ENCODE measurements around the gene NTM.

Gene NTM

DNA sequence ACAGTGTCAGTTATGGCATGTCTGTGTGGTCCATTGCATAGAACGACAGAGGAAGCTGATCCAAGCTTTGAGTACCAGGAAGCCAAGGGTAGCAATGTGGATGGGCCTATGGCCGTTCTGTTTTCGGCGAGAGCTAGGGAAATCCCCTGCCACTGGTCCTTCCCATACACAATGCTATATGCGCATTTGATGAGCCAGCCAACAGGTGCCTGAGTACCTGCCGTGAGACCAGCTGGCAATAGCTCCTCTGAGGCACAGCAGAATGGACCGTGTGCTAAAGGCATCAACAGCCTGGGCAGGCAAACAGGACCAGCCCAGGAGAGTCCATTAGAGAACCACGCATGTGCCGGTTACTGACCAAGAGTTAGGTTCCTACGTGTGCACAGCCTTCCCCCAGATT, 753.0 kb downstream of the NTM start:
- no peak for DNase-seq (ENCODE audit: low read depth in 1 of 2, low spot score in 1 of 2)

DNA sequence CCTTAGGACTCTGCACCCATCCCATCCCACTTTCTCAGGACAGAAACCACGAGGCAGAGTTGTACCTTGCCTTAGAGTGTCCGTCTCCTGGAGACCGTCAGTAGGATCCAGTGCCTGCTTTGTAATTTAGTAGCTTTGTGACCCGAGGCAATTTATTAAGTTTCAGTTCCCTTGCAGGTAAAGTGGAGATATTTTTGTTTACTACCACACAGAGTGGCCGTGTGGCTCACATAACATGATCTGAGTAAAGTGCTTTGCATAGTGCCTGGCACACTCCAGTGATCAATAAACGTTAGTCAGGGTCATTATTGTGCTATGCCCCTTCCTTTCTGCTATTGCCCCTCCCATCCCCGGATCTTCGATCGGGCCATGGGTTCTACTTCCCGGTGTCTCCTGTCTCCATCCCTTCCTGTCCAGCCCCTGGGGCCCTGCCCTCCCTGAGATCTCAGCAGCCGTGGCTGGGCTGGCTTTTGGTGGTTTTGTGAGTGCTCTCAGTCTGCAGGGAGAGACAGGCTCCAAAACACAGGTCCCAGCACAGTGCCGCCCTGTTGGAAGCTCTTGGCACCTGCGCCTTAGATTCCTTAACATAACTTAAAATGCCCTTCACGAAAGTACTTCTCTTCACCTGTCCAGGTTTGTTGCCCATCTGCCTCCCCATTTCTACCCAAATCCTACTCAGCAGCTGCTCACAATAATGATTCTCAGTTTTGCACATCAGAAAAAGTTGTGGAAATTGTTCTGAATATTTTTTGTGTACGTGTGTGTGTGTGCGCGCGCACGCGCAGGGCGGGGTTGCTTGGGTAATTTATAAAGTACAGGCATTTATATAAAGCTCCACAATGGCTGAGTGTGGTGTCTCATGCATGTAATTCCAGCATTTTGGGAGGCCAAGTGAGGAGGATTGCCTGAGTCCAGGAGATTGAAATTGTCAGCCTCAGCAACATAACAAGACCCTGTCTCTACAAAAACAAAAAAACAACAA, 753.7 kb downstream of the NTM start:
- no peak for DNase-seq (ENCODE audit: low read depth in 1 of 2, low spot score in 1 of 2)

DNA sequence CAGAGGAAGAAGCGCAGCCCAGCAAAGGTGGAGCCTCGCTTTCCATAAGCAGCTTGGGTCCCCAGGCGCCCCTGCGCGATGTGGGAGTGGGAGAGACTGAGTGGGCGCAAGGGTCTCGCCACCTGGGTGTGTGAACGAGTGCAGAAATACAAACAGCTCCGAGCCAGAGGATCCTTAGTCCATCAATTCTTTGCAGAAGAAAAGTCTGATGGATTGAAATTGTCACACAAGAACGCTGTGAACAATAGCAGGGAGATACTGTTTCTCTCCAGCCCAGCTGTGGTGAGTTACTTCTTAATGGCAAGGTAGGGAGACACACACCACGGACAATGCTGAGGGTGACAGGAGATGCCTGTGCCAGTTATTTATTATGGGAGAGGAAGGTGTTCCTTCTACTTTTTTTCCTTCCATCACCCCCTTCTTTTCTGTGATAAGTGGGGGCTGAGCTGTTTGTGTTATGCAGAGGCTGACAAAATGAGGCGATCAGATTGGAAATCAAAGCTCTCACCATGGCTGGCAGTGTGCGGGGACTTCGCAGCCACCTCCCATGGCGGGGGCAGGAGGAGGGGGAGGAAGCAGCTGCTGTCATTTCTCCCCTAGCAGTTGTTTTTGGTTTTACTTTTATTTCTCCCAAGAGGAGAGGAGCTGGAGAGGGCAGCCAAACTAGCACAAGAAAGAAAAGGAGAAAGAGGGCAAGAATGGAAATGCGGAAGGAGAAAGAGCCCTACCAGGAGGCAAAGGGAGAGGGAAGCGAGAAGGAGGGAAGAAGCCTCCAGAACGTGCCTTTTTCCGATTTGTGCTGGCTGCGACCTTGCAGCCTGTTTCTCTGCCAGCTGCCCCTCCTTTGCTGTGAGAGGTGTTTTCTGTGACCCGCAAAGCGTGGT, 755.8 kb downstream of the NTM start:
- DNase-seq (ENCODE audit: low read depth in 1 of 2, low spot score in 1 of 2), result no peak

- DNase-seq (ENCODE audit: low read depth in 1 of 2, low spot score in 1 of 2), result no peak
Measured at GRCh38 chr11:132126973-132127899, 756.8 kb downstream of the NTM start.

GRCh38 chr11:132127900-132128288, 757.5 kb downstream of the NTM start:
- DNase-seq (ENCODE audit: low read depth in 1 of 2, low spot score in 1 of 2), result no peak

- DNase-seq (ENCODE audit: low read depth in 1 of 2, low spot score in 1 of 2), result no peak
Measured at GRCh38 chr11:132131047-132131446, 760.6 kb downstream of the NTM start.

DNA sequence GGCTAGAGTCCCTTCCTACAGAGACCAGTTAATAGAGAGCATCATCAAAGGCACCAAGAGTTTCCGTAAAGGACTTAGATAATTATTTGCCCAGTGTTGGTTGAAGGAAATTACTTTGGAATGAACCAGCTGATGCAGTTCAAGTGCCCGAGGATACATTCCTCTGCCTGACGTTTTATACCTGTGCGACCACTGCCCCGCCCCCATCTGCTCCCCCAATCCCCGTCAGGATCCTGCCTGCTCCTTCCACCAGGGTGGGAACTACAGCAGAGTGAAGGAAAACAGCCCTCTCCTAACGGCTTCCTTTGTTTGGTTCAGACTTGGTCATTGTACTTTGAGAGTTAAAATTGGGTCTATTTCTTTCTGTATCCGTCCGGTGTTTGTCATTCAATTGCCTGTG, 761.5 kb downstream of the NTM start:
- no peak for DNase-seq (ENCODE audit: low read depth in 1 of 2, low spot score in 1 of 2)

GRCh38 chr11:132134322-132134721, 763.9 kb downstream of the NTM start:
- no peak for DNase-seq (ENCODE audit: low read depth in 1 of 2, low spot score in 1 of 2)

- DNase-seq (ENCODE audit: low read depth in 1 of 2, low spot score in 1 of 2), result no peak
Measured at GRCh38 chr11:132137289-132137980, 767.0 kb downstream of the NTM start.

GRCh38 chr11:132137981-132138313, 767.5 kb downstream of the NTM start:
- DNase-seq (ENCODE audit: low read depth in 1 of 2, low spot score in 1 of 2), result no peak

- DNase-seq (ENCODE audit: low read depth in 1 of 2, low spot score in 1 of 2), result no peak
Measured at GRCh38 chr11:132139181-132139580, 768.8 kb downstream of the NTM start.

GRCh38 chr11:132140056-132140455, 769.6 kb downstream of the NTM start:
- DNase-seq (ENCODE audit: low read depth in 1 of 2, low spot score in 1 of 2), result no peak

DNA sequence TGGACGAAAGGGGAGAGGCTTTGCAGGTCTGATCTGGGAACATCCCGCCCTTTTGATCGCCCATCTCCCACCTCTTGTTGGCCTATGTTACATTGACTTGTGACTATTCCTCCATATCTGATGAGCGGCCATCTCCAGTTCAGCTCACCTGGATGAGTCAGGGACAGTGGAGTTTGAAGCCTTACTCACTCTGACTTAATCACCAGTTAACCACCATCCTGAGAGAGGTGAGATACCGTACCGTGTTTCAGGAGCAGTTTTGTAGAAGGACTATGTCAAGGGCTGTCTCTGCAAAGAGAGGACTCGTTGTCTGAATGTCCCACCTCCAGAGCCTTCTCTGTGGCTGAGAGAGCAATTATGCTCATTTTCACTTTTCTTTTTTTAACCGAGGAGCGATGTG, 771.7 kb downstream of the NTM start:
- DNase-seq (ENCODE audit: low read depth in 1 of 2, low spot score in 1 of 2), result no peak

DNA sequence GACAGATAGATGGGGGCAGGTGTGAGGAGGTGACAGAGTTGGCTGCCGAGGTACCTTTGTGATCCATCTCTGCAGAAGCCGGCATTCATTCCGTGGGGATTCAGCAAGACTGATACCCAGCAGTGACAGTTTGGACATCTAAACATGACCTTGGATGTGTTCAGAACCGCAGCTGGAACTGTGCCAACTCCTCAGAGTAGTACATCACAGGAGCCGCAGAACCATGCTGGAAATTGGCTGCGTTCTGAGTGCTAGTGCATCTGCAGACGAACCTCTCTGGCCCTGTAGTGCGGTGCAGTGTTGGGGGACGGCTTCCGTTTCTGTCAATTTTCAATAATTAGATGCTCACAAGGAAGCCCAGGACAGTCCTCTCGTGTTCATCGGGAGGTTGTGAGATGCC, 772.1 kb downstream of the NTM start:
- no peak for DNase-seq (ENCODE audit: low read depth in 1 of 2, low spot score in 1 of 2)

DNA sequence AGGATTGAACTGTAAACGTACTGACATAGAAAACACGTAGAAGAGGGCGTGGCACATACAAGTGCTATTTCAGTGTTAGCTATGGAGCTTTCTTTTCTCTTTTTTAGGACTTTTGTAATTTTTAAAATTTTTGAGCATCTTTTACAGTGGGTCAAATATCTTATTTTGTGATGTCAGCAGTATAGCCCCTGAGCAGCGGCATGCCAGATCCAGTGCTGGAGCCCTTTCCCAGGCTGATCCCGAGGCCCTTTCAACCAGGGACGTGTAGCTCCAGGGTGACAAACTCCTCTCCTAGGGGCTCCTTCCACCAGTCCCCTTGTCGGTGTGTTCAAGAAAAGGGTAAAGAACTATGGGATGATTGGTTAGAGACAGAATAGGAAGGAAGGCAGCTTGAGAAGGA, 777.0 kb downstream of the NTM start:
- no peak for DNase-seq (ENCODE audit: low read depth in 1 of 2, low spot score in 1 of 2)

- no peak for DNase-seq (ENCODE audit: low read depth in 1 of 2, low spot score in 1 of 2)
Measured at GRCh38 chr11:132154781-132155180, 784.4 kb downstream of the NTM start.

GRCh38 chr11:132158091-132158490, 787.7 kb downstream of the NTM start:
- DNase-seq (ENCODE audit: low read depth in 1 of 2, low spot score in 1 of 2), result no peak

- no peak for DNase-seq (ENCODE audit: low read depth in 1 of 2, low spot score in 1 of 2)
Measured at GRCh38 chr11:132158696-132159095, 788.3 kb downstream of the NTM start.

DNA sequence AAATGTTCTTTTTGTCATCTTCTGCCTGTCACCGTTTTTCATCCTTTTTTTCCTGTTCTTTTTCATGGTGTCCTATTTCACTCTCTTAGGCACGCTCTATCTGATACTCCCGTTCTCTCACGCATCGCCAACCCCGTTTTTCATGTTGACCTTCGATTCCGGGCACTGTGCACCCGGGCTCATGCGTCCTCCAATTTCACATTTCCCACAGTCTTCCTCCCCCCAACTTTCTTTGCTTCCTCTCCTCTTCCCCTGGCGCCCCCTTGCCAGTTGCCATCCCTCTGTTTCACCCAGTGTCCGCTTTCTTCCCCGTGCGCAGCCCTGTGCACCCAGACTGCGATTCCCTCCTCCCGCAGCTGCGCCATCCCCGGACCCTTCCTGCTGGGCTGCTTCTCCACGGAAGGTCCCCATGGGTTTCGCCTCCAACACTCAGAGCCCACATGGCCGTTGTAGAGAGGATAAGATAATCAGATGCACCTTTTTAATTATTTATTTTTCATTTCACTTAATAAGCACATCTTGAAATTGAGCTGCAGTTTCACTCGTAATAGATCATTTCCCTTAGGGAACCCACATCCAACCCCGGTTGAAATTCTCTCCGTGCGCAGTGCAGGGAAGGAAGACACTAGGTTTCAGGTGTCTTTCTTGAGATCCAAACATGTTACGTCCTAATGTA, 791.1 kb downstream of the NTM start:
- DNase-seq (ENCODE audit: low read depth in 1 of 2, low spot score in 1 of 2), result no peak
